MM.1S (cell line): ENCODE results near the gene CAMKK2.

Source experiments
- CTCF ChIP-seq: fragments of 300-600 bp; sonication (generic); IDR thresholded peaks from 2 replicates; pipeline ENCODE4 v1.5.1; 2016; ENCODE audit warnings: antibody characterized with exemption, low read length, mixed read lengths
- EZH2phosphoT487 ChIP-seq: fragments of 300-600 bp; sonication (generic); IDR thresholded peaks from 2 replicates; pipeline ENCODE4 v1.6.1; 2018; ENCODE audit warnings: antibody characterized with exemption, low read length

- TF ChIP-seq CTCF (no peak), EZH2phosphoT487 (no peak)
These were observed 105.9 kb downstream of the CAMKK2 start for GRCh38 chr12:121190523-121191031.
